H9 (cell line): ENCODE data around the gene HECW1. TPM values are rescaled to one million over a fixed set of nuclear protein-coding genes. Genes with fewer than 3 reads are reported as not detected.

Source experiments
- DNase-seq: peaks from one replicate; pipeline ENCODE4 v3.0.0-alpha.2; 2017
- H2AFZ ChIP-seq: one replicate; pipeline ENCODE4 v1.6.1; 2013; ENCODE audit warnings: mild to moderate bottlenecking, low read length, control low read depth, moderate library complexity
- H2AK5ac ChIP-seq: 2 replicates; pipeline ENCODE4 v1.6.1; 2013; ENCODE audit warnings: low read length, control low read depth, mixed read lengths; ENCODE audit not compliant: insufficient read length
- H2BK120ac ChIP-seq: one replicate; pipeline ENCODE4 v1.6.1; 2013; ENCODE audit warnings: low read depth, mild to moderate bottlenecking, low read length, control low read depth, inconsistent platforms; ENCODE audit not compliant: poor library complexity, severe bottlenecking
- H2BK12ac ChIP-seq: 2 replicates; pipeline ENCODE4 v1.6.1; 2013; ENCODE audit warnings: low read length, control low read depth, mixed read lengths, low read depth; ENCODE audit not compliant: insufficient read length
- H2BK15ac ChIP-seq: 2 replicates; pipeline ENCODE4 v1.6.1; 2013; ENCODE audit warnings: low read depth, low read length, control low read depth
- H2BK20ac ChIP-seq: one replicate; pipeline ENCODE4 v1.6.1; 2013; ENCODE audit warnings: low read depth, mild to moderate bottlenecking, low read length, control low read depth, inconsistent platforms; ENCODE audit not compliant: poor library complexity, severe bottlenecking
- H2BK5ac ChIP-seq: 2 replicates; pipeline ENCODE4 v1.6.1; 2013; ENCODE audit warnings: low read length, control low read depth, mixed read lengths; ENCODE audit not compliant: insufficient read length
- H3K14ac ChIP-seq: 2 replicates; pipeline ENCODE4 v1.6.1; 2013; ENCODE audit warnings: low read length, control low read depth; ENCODE audit not compliant: insufficient read depth
- H3K18ac ChIP-seq: 2 replicates; pipeline ENCODE4 v1.6.1; 2013; ENCODE audit warnings: low read depth, mild to moderate bottlenecking, mixed read lengths, low read length, control low read depth; ENCODE audit not compliant: insufficient read length
- H3K23ac ChIP-seq: 2 replicates; pipeline ENCODE4 v1.6.1; 2013; ENCODE audit warnings: low read length, control low read depth, mixed read lengths, low read depth; ENCODE audit not compliant: insufficient read length
- H3K23me2 ChIP-seq: 2 replicates; pipeline ENCODE4 v1.6.1; 2013; ENCODE audit warnings: low read depth, mild to moderate bottlenecking, mixed read lengths, low read length, control low read depth; ENCODE audit not compliant: insufficient read length, poor library complexity, severe bottlenecking
- H3K27ac ChIP-seq: 2 replicates; pipeline ENCODE4 v1.5.1; 2013; ENCODE audit warnings: low read length, control low read depth, mixed read lengths, low read depth; ENCODE audit not compliant: insufficient read length
- H3K27me3 ChIP-seq: 2 replicates; pipeline ENCODE4 v1.6.1; 2013; ENCODE audit warnings: low read length, control low read depth, inconsistent platforms; ENCODE audit not compliant: insufficient read depth
- H3K4ac ChIP-seq: 2 replicates; pipeline ENCODE4 v1.6.1; 2013; ENCODE audit warnings: low read depth, mild to moderate bottlenecking, control low read depth, inconsistent platforms, low read length, moderate library complexity
- H3K4me1 ChIP-seq: 2 replicates; pipeline ENCODE4 v1.6.1; 2013; ENCODE audit warnings: low read length, control low read depth, inconsistent platforms; ENCODE audit not compliant: insufficient read depth
- H3K4me2 ChIP-seq: 2 replicates; pipeline ENCODE4 v1.6.1; 2013; ENCODE audit warnings: low read length, control low read depth, mixed read lengths; ENCODE audit not compliant: insufficient read length, insufficient read depth
- H3K56ac ChIP-seq: 2 replicates; pipeline ENCODE4 v1.6.1; 2013; ENCODE audit warnings: low read depth, mild to moderate bottlenecking, mixed read lengths, low read length, control low read depth; ENCODE audit not compliant: insufficient read length
- H3K79me1 ChIP-seq: 2 replicates; pipeline ENCODE4 v1.6.1; 2013; ENCODE audit warnings: low read depth, mild to moderate bottlenecking, moderate library complexity, low read length, control low read depth, inconsistent platforms; ENCODE audit not compliant: insufficient read depth, poor library complexity, severe bottlenecking
- H3K79me2 ChIP-seq: 2 replicates; pipeline ENCODE4 v1.6.1; 2013; ENCODE audit warnings: low read length, control low read depth, inconsistent platforms; ENCODE audit not compliant: insufficient read depth
- H3K9ac ChIP-seq: 2 replicates; pipeline ENCODE4 v1.6.1; 2013; ENCODE audit warnings: low read length, control low read depth, mixed read lengths; ENCODE audit not compliant: insufficient read length; ENCODE audit errors: extremely low read depth
- H3K9me3 ChIP-seq: one replicate; pipeline ENCODE4 v1.6.1; 2013; ENCODE audit warnings: low read depth, low read length, inconsistent platforms; ENCODE audit not compliant: control insufficient read depth
- H3T11ph ChIP-seq: one replicate; pipeline ENCODE4 v1.6.1; 2013; ENCODE audit warnings: mild to moderate bottlenecking, low read length, control low read depth, inconsistent platforms
- H4K20me1 ChIP-seq: one replicate; pipeline ENCODE4 v1.6.1; 2013; ENCODE audit not compliant: control insufficient read depth, insufficient read length, insufficient read depth
- H4K5ac ChIP-seq: 2 replicates; pipeline ENCODE4 v1.6.1; 2013; ENCODE audit warnings: low read depth, mild to moderate bottlenecking, mixed read lengths, low read length, control low read depth; ENCODE audit not compliant: insufficient read length
- H4K8ac ChIP-seq: replicated peaks from 2 replicates; pipeline ENCODE4 v1.6.1; 2013; ENCODE audit warnings: low read length, control low read depth, mixed read lengths, low read depth; ENCODE audit not compliant: insufficient read length
- H4K91ac ChIP-seq: 2 replicates; pipeline ENCODE4 v1.6.1; 2013; ENCODE audit warnings: low read depth, mild to moderate bottlenecking, moderate library complexity, mixed read lengths, low read length, control low read depth; ENCODE audit not compliant: insufficient read length
- H3K27ac Mint-ChIP-seq, 3 experiments: 2 replicates in 2 of 3; 3 replicates in 1 of 3; pipeline ENCODE4 v1.8.0; 2020 to 2021; ENCODE audit warnings: mixed read lengths in 3 of 3, mild to moderate bottlenecking in 1 of 3, moderate library complexity in 1 of 3
- H3K27me3 Mint-ChIP-seq: 2 replicates; pipeline ENCODE4 v1.8.0; 2021; ENCODE audit warnings: low read depth, mild to moderate bottlenecking, moderate library complexity, mixed read lengths
- H3K36me3 Mint-ChIP-seq, 3 experiments: 2 replicates in 2 of 3; 3 replicates in 1 of 3; pipeline ENCODE4 v1.8.0; 2020 to 2021; ENCODE audit warnings: low read depth in 3 of 3, mixed read lengths in 3 of 3; ENCODE audit not compliant: insufficient read depth in 1 of 3
- H3K4me1 Mint-ChIP-seq, 2 experiments: 2 replicates each; pipeline ENCODE4 v1.8.0; 2020; ENCODE audit warnings: mixed read lengths in 2 of 2
- H3K4me3 Mint-ChIP-seq, 2 experiments: 2 replicates in 1 of 2; 3 replicates in 1 of 2; pipeline ENCODE4 v1.8.0; 2020 to 2021; ENCODE audit warnings: mild to moderate bottlenecking in 2 of 2, mixed read lengths in 2 of 2, moderate library complexity in 1 of 2
- H3K9me3 Mint-ChIP-seq, 2 experiments: 2 replicates in 1 of 2; 3 replicates in 1 of 2; pipeline ENCODE4 v1.8.0; 2020; ENCODE audit warnings: mild to moderate bottlenecking in 2 of 2, mixed read lengths in 2 of 2, moderate library complexity in 1 of 2
- WGBS: extraction: QIAGEN DNeasy Blood & Tissue Kit; methylation state at CpG from one replicate; pipeline ENCODE4 v1.1.7; 2013; ENCODE audit warnings: missing lambda C conversion rate, low lambda C conversion rate, mixed read lengths; ENCODE audit not compliant: insufficient read length; ENCODE audit errors: extremely low coverage; 5-methylcytosine and 5-hydroxymethylcytosine counted together
- total RNA-seq: library from RNA; stranded (reverse); gene quantifications from 2 replicates; pipeline ENCODE4 v1.2.1, GENCODE V29; 2021
- TF ChIP-seq, protein P1 (sequence below): fragments of 200-600 bp; sonication (generic); conservative IDR thresholded peaks from 3 replicates; pipeline ENCODE4 v1.8.0; 2021; ENCODE audit warnings: antibody characterized with exemption, mild to moderate bottlenecking

The HECW1 gene
- total RNA-seq, 1 experiment from 2014 or later = 5.0 TPM

DNA sequence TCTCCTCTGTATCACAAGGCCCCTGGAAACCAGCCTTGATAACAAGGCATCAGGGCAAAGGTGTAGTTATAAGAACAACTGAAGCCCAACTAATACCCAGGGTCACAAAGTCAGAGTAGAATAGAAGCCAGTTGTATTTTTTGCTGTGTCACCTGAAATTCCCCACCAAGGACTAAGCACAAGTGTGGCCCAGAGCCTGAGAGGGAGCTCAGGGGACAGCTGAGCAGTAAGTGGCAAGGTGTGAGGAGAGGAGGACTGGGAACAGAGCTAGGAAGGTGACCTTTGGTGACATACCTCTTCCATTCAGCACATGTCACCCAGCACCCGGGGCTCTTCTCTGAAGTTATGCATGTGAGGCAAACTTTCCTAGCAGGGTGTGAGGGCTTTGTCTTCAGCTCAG lies 179.9 kb downstream of the HECW1 start:
- no CpG with 5 or more reads among the region's 1 CpG for WGBS
- Histone ChIP-seq H3K9me3 (peaks cover 8% of the 10 kb centered on the region), H2AFZ (no peak overlapping the region), H2BK120ac (no peak overlapping the region), H4K8ac (no peak overlapping the region), H4K91ac (no peak overlapping the region), H3K23ac (no peak overlapping the region), H2BK5ac (peak overlapping the region; percentile 93), H4K5ac (peak overlapping the region; percentile 24), H3T11ph (no peak overlapping the region), H3K9ac (no peak overlapping the region), H3K4me2 (no peak overlapping the region), H3K18ac (peak overlapping the region; percentile 91), H3K4me1 (peaks cover 26% of the 10 kb centered on the region; the same call in 1 of the 2 replicates), H3K14ac (no peak overlapping the region; the same call in 1 of the 2 replicates), H3K79me2 (no peaks in the 10 kb centered on the region), H2AK5ac (peak overlapping the region; percentile 97), H3K79me1 (no peaks in the 10 kb centered on the region), H3K4ac (no peak overlapping the region), H3K27me3 (no peaks in the 10 kb centered on the region), H3K27ac (peak overlapping the region; percentile 93), H3K56ac (no peak overlapping the region), H2BK15ac (no peak overlapping the region), H2BK20ac (no peak overlapping the region), H4K20me1 (no peaks in the 10 kb centered on the region), H2BK12ac (peak overlapping the region; percentile 89), H3K23me2 (no peaks in the 10 kb centered on the region)
- Mint-ChIP-seq H3K27ac (peak overlapping the region; percentile 97 to 98 (median 97)), H3K9me3 (peaks cover 29 to 31% of the 10 kb centered on the region in 2 experiments), H3K27me3 (no peaks in the 10 kb centered on the region), H3K36me3 (peaks cover 17 to 48% (median 41%) of the 10 kb centered on the region in 3 experiments), H3K4me3 (no peak overlapping the region), H3K4me1 (peaks cover 69% of the 10 kb centered on the region in 2 experiments)
- DNase-seq = peak; percentile 55
- TF ChIP-seq, protein P1, sequence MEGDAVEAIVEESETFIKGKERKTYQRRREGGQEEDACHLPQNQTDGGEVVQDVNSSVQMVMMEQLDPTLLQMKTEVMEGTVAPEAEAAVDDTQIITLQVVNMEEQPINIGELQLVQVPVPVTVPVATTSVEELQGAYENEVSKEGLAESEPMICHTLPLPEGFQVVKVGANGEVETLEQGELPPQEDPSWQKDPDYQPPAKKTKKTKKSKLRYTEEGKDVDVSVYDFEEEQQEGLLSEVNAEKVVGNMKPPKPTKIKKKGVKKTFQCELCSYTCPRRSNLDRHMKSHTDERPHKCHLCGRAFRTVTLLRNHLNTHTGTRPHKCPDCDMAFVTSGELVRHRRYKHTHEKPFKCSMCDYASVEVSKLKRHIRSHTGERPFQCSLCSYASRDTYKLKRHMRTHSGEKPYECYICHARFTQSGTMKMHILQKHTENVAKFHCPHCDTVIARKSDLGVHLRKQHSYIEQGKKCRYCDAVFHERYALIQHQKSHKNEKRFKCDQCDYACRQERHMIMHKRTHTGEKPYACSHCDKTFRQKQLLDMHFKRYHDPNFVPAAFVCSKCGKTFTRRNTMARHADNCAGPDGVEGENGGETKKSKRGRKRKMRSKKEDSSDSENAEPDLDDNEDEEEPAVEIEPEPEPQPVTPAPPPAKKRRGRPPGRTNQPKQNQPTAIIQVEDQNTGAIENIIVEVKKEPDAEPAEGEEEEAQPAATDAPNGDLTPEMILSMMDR = no peak
